Measurements from ENCODE around the gene TMEM106A.

DNA sequence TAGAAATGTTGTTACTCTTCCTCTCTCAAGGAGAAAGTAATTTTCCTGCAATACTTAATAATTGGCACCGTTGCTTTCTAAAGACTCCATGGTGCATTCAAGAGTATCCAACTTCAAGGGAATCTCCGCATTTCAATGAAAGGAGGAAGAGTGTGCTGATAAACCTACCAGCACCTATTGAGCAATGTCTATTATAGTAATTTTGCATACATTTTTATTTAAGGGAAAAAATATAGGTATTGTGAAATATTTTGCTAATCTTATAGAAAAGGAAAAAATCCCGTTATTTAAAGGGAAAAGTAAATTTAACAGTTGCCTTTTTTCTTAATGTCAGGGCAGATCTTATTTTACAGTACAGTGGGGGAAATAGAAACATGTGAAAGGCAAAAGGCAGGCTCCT, 1.1 kb upstream of the TMEM106A start:
- TF ChIP-seq, protein P1, sequence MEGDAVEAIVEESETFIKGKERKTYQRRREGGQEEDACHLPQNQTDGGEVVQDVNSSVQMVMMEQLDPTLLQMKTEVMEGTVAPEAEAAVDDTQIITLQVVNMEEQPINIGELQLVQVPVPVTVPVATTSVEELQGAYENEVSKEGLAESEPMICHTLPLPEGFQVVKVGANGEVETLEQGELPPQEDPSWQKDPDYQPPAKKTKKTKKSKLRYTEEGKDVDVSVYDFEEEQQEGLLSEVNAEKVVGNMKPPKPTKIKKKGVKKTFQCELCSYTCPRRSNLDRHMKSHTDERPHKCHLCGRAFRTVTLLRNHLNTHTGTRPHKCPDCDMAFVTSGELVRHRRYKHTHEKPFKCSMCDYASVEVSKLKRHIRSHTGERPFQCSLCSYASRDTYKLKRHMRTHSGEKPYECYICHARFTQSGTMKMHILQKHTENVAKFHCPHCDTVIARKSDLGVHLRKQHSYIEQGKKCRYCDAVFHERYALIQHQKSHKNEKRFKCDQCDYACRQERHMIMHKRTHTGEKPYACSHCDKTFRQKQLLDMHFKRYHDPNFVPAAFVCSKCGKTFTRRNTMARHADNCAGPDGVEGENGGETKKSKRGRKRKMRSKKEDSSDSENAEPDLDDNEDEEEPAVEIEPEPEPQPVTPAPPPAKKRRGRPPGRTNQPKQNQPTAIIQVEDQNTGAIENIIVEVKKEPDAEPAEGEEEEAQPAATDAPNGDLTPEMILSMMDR (IDR thresholded peaks at IDR 0.05 in 8 of 11, conservative IDR thresholded peaks at IDR 0.05 in 3 of 11): no peak
- TF ChIP-seq POLR2A (IDR thresholded peaks at IDR 0.05): no peak

Data from spleen (tissue), 7 donors.